GM12873 (cell line): ENCODE data around the gene HRK.

Experiments
- CTCF ChIP-seq: IDR thresholded peaks from 2 replicates; pipeline ENCODE4 v1.5.1; 2012; ENCODE audit warnings: low read depth, mild to moderate bottlenecking, moderate library complexity, low read length, control low read depth; ENCODE audit not compliant: insufficient read depth; ENCODE audit errors: missing control alignments

HRK gene

GRCh38 chr12:116863275-116863767, 17.9 kb downstream of the HRK start:
- peak; percentile 86 for TF ChIP-seq CTCF

- TF ChIP-seq CTCF, result no peak
These were observed 19.1 kb downstream of the HRK start for GRCh38 chr12:116862167-116862566.

- no peak for TF ChIP-seq CTCF
These were observed 19.9 kb downstream of the HRK start for GRCh38 chr12:116861320-116861719.

GRCh38 chr12:116860263-116860662, 21.0 kb downstream of the HRK start:
- no peak for TF ChIP-seq CTCF

GRCh38 chr12:116859079-116859478, 22.2 kb downstream of the HRK start:
- no peak for TF ChIP-seq CTCF

- TF ChIP-seq CTCF, result no peak
These were observed 24.5 kb downstream of the HRK start for GRCh38 chr12:116856729-116857128.

GRCh38 chr12:116855744-116856470, 25.3 kb downstream of the HRK start:
- TF ChIP-seq CTCF, result no peak
